K562 (cell line): ENCODE results near the gene CEP76. TPM values are rescaled to one million over a fixed set of nuclear protein-coding genes. Genes with fewer than 3 reads are reported as not detected.
A peak's percentile ranks its signal among the peaks of the same experiment; 100 is the strongest.

Experiments used
- CEBPB ChIP-seq: fragments of 450-650 bp; IDR thresholded peaks from 2 replicates; pipeline ENCODE4 v1.6.1; 2016; ENCODE audit warnings: missing genetic modification characterization, missing compliant biosample characterization
- FOXK1 ChIP-seq: sonication (generic); formaldehyde crosslinking; IDR thresholded peaks from 2 replicates; pipeline ENCODE4 v1.8.0; 2022; ENCODE audit warnings: missing genetic modification reagents, mild to moderate bottlenecking, borderline replicate concordance
- GTF2E2 ChIP-seq: fragments of 200-800 bp; sonication (Bioruptor generic); IDR thresholded peaks from 2 replicates; pipeline ENCODE4 v1.6.1; 2016; ENCODE audit warnings: missing genetic modification characterization, missing compliant biosample characterization
- HDAC1 ChIP-seq, 2 experiments: fragments of 450-650 bp; IDR thresholded peaks; 2 replicates each; pipeline ENCODE4 v1.6.1; 2016 to 2017; ENCODE audit warnings: inconsistent platforms in 1 of 2, mild to moderate bottlenecking in 1 of 2, moderate library complexity in 1 of 2
- HDAC3 ChIP-seq: fragments of 450-650 bp; IDR thresholded peaks from 2 replicates; pipeline ENCODE4 v1.6.1; 2018; ENCODE audit warnings: borderline replicate concordance, mild to moderate bottlenecking, moderate library complexity; ENCODE audit not compliant: partially characterized antibody
- HDAC8 ChIP-seq: fragments of 450-650 bp; IDR thresholded peaks from 2 replicates; pipeline ENCODE4 v1.6.1; 2016; ENCODE audit warnings: mild to moderate bottlenecking, missing genetic modification characterization, moderate library complexity, missing compliant biosample characterization
- ILK ChIP-seq: fragments of 450-650 bp; IDR thresholded peaks from 2 replicates; pipeline ENCODE4 v1.6.1; 2016; ENCODE audit warnings: missing genetic modification characterization, low read depth, mild to moderate bottlenecking, missing compliant biosample characterization, moderate library complexity, borderline replicate concordance
- KLF16 ChIP-seq: IDR thresholded peaks from 2 replicates; pipeline ENCODE4 v1.6.1; 2016; ENCODE audit warnings: antibody characterized with exemption
- MAFG ChIP-seq: fragments of 450-650 bp; conservative IDR thresholded peaks from 2 replicates; pipeline ENCODE4 v1.6.1; 2016; ENCODE audit warnings: missing genetic modification characterization, missing compliant biosample characterization
- NFRKB ChIP-seq: fragments of 450-650 bp; IDR thresholded peaks from 2 replicates; pipeline ENCODE4 v1.6.1; 2016; ENCODE audit warnings: low read depth
- NR2C2 ChIP-seq, 2 experiments: fragments of 200-800 bp in 1 of 2; sonication (Bioruptor generic) in 1 of 2; sonication (generic) in 1 of 2; formaldehyde crosslinking in 1 of 2; IDR thresholded peaks; 2 replicates each; pipeline versions ENCODE4 v1.6.1 to v1.8.0; 2016 to 2022; ENCODE audit warnings: mild to moderate bottlenecking in 1 of 2, missing compliant biosample characterization in 1 of 2, missing genetic modification characterization in 1 of 2, missing genetic modification reagents in 1 of 2
- RBM34 ChIP-seq: fragments of 200-400 bp; formaldehyde crosslinking; IDR thresholded peaks from 2 replicates; pipeline ENCODE4 v1.6.1; 2018; ENCODE audit warnings: low read length, borderline replicate concordance; ENCODE audit not compliant: insufficient read depth
- RFX5 ChIP-seq: IDR thresholded peaks from 2 replicates; pipeline ENCODE4 v1.6.1; 2011; ENCODE audit warnings: low read depth, mild to moderate bottlenecking, improper control_type of control experiment, low read length
- SIN3A ChIP-seq, 2 experiments: fragments of 150-350 bp in 1 of 2; IDR thresholded peaks; 2 replicates each; pipeline ENCODE4 v1.6.1; 2011 to 2016; ENCODE audit warnings: borderline replicate concordance in 2 of 2, low read depth in 2 of 2, low read length in 2 of 2, mild to moderate bottlenecking in 2 of 2, moderate library complexity in 2 of 2; ENCODE audit not compliant: control insufficient read depth in 1 of 2
- SMARCB1 ChIP-seq: IDR thresholded peaks from 2 replicates; pipeline ENCODE4 v1.6.1; 2011; ENCODE audit warnings: improper control_type of control experiment, low read depth; ENCODE audit not compliant: insufficient read length
- TAF7 ChIP-seq: fragments of 450-650 bp; IDR thresholded peaks from 2 replicates; pipeline ENCODE4 v1.6.1; 2016; ENCODE audit warnings: missing genetic modification characterization, missing compliant biosample characterization
- TFAM ChIP-seq: fragments of 250-450 bp; sonication (Bioruptor Pico); conservative IDR thresholded peaks from 2 replicates; pipeline ENCODE4 v1.5.0; 2021; ENCODE audit warnings: mild to moderate bottlenecking, moderate library complexity
- ZBED1 ChIP-seq: IDR thresholded peaks from 2 replicates; pipeline ENCODE4 v1.6.1; 2014
- ZC3H11A ChIP-seq: IDR thresholded peaks from 2 replicates; pipeline ENCODE4 v1.6.1; 2012; ENCODE audit warnings: low read depth, low read length, improper control_type of control experiment
- ZFP1 ChIP-seq: fragments of 450-650 bp; formaldehyde crosslinking; IDR thresholded peaks from 2 replicates; pipeline ENCODE4 v1.4.0; 2020; ENCODE audit warnings: mild to moderate bottlenecking, mixed read lengths
- ZKSCAN8 ChIP-seq: fragments of 200-800 bp; sonication (Bioruptor generic); IDR thresholded peaks from 2 replicates; pipeline ENCODE4 v1.6.1; 2016; ENCODE audit warnings: missing genetic modification characterization, missing compliant biosample characterization
- polyA plus RNA-seq, 8 experiments: library from polyadenylated mRNA; depleted of rRNA in 4 of 8; stranded (reverse) in 5 of 8; unstranded in 3 of 8; fragments of >200 nt; fragmentation: Nextera tagmentation in 2 of 8; fragmentation: Illumina TruSeq in 1 of 8; extraction: Ambion mirVana in 2 of 8; extraction: Trizol in 1 of 8; gene quantifications; 2 replicates each; pipeline versions ENCODE4 v1.2.1 to v1.2.3, GENCODE V29; 2011 to 2014; ENCODE audit warnings: inconsistent platforms in 1 of 8, missing spikeins in 1 of 8
- total RNA-seq, 7 experiments: library from RNA; depleted of rRNA in 6 of 7; stranded (reverse); fragments of >200 nt in 6 of 7; fragmentation: Illumina TruSeq in 2 of 7; extraction: Trizol in 2 of 7; gene quantifications; 2 replicates each; pipeline versions ENCODE4 v1.2.1 to v1.2.3, GENCODE V29; 2011 to 2021; ENCODE audit warnings: low replicate concordance in 1 of 7
- TF ChIP-seq, protein P1 (sequence below): fragments of 250-450 bp; sonication (Bioruptor Pico); IDR thresholded peaks from 2 replicates; pipeline ENCODE4 v1.4.0; 2020; ENCODE audit warnings: mild to moderate bottlenecking, moderate library complexity
- TF ChIP-seq, protein P2 (sequence below), 2 experiments: fragments of 450-650 bp; IDR thresholded peaks; 2 replicates each; pipeline ENCODE4 v1.6.1; 2016
- TF ChIP-seq, protein P3 (sequence below): fragments of 250-450 bp; sonication (Bioruptor Pico); IDR thresholded peaks from 2 replicates; pipeline ENCODE4 v1.8.0; 2021; ENCODE audit warnings: borderline replicate concordance, mild to moderate bottlenecking, moderate library complexity; ENCODE audit not compliant: poor library complexity, severe bottlenecking
- TF ChIP-seq, protein P4 (sequence below): sonication (generic); formaldehyde crosslinking; IDR thresholded peaks from 2 replicates; pipeline ENCODE4 v1.8.0; 2022; ENCODE audit warnings: mild to moderate bottlenecking, missing genetic modification reagents

The CEP76 gene
- total and polyA plus RNA-seq, 9 of the 15 experiments (the other 6 are each of a cell fraction or from before 2014, with no cell fraction given), result 5.3 to 27.3 (median 19.3) TPM

DNA sequence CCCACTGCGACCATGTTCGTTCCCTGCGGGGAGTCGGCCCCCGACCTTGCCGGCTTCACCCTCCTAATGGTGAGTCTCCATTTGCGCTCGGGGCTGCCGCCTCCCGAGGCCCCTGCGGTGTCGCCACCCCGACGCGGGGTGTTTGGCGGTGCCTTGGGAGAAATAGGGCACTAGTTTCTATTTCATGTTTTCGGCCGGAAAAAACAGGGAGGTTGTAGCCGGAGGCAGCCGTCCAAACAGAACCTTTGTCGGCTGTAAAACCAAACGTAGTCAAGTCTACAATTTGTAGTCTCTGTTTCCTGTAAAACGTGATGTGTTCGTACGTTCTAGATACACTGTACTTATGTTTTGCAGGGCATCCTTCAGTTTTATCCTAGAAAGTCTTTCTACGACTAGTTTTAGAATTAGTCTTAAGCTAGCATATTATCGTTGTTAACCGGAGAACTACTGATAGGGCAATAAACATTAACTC, 609 bp upstream of the CEP76 start (continued):
- TF ChIP-seq KLF16 (no peak), ZKSCAN8 (CRISPR knock-in tag) (no peak), RBM34 (peak; percentile 9; the same call in 1 of the 2 replicates), FOXK1 (CRISPR knock-in tag) (no peak), GTF2E2 (tag) (peak; percentile 91; the same call in 1 of the 2 replicates), ILK (tag) (no peak), ZC3H11A (no peak), ZFP1 (CRISPR knock-in tag) (no peak), NR2C2 (CRISPR knock-in tag; IDR thresholded peaks at IDR 0.05) (no peak), NR2C2 (tag; IDR thresholded peaks at IDR 0.05) (peak; percentile 6; the same call in 1 of the 2 replicates), SMARCB1 (no peak), HDAC3 (no peak), SIN3A (IDR thresholded peaks at IDR 0.05; ENCODE audit: borderline replicate concordance in 2 of 2, control insufficient read depth in 1 of 2, low read depth in 2 of 2, low read length in 2 of 2) (0 out of 4 replicates have a peak, but pooled peaks of 1 of the 2 experiments have one; percentile 14), HDAC8 (tag) (no peak), RFX5 (no peak), CEBPB (tag) (no peak), TAF7 (tag) (peak; percentile 12; the same call in 1 of the 2 replicates), TFAM (CRISPR knock-in tag) (no peak), NFRKB (peak; percentile 33; the same call in 1 of the 2 replicates), HDAC1 (IDR thresholded peaks at IDR 0.05) (peak in 1 of 2 experiments; percentile 81; a peak in 2 of 4 replicates), ZBED1 (no peak), MAFG (tag) (no peak)
- TF ChIP-seq, protein P1, sequence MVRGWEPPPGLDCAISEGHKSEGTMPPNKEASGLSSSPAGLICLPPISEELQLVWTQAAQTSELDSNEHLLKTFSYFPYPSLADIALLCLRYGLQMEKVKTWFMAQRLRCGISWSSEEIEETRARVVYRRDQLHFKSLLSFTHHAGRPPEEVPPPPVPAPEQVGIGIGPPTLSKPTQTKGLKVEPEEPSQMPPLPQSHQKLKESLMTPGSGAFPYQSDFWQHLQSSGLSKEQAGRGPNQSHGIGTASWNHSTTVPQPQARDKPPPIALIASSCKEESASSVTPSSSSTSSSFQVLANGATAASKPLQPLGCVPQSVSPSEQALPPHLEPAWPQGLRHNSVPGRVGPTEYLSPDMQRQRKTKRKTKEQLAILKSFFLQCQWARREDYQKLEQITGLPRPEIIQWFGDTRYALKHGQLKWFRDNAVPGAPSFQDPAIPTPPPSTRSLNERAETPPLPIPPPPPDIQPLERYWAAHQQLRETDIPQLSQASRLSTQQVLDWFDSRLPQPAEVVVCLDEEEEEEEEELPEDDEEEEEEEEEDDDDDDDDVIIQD (CRISPR knock-in tag), result no peak
- TF ChIP-seq, protein P2, sequence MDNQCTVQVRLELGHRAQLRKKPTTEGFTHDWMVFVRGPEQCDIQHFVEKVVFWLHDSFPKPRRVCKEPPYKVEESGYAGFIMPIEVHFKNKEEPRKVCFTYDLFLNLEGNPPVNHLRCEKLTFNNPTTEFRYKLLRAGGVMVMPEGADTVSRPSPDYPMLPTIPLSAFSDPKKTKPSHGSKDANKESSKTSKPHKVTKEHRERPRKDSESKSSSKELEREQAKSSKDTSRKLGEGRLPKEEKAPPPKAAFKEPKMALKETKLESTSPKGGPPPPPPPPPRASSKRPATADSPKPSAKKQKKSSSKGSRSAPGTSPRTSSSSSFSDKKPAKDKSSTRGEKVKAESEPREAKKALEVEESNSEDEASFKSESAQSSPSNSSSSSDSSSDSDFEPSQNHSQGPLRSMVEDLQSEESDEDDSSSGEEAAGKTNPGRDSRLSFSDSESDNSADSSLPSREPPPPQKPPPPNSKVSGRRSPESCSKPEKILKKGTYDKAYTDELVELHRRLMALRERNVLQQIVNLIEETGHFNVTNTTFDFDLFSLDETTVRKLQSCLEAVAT (IDR thresholded peaks at IDR 0.05), result no peak
- TF ChIP-seq, protein P3, sequence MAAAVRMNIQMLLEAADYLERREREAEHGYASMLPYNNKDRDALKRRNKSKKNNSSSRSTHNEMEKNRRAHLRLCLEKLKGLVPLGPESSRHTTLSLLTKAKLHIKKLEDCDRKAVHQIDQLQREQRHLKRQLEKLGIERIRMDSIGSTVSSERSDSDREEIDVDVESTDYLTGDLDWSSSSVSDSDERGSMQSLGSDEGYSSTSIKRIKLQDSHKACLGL (CRISPR knock-in tag), result no peak
- TF ChIP-seq, protein P4, sequence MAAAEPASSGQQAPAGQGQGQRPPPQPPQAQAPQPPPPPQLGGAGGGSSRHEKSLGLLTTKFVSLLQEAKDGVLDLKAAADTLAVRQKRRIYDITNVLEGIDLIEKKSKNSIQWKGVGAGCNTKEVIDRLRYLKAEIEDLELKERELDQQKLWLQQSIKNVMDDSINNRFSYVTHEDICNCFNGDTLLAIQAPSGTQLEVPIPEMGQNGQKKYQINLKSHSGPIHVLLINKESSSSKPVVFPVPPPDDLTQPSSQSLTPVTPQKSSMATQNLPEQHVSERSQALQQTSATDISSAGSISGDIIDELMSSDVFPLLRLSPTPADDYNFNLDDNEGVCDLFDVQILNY (CRISPR knock-in tag), result no peak
